Amygdala (tissue), 56 donors: ENCODE data around the gene SEPTIN12.

ENCODE experiments used
- DNase-seq, 56 donors: peaks; one replicate each; lab custom pipeline; 2025; lab: John Stamatoyannopoulos, UW

SEPTIN12 gene

GRCh38 chr16:4734063-4734729 lies 53.9 kb downstream of the SEPTIN12 start, which contains the start of the genes ANKS3 and DNAAF8:
TSS of gene ANKS3 (minus strand) at chr16:4734271. CDS start at chr16:4730149, 4,122 bp downstream.
TSS of gene DNAAF8 (plus strand) at chr16:4734537. CDS start at chr16:4736515, 1,978 bp downstream.
- DNase-seq = peak; percentile 68 to 98 (median 94)

GRCh38 chr16:4733747-4734062 lies 54.4 kb downstream of the SEPTIN12 start:
- peak in 1 of 56 donors; percentile 42 for DNase-seq

- DNase-seq = no peak
Observed at GRCh38 chr16:4733211-4733742, 54.9 kb downstream of the SEPTIN12 start.

GRCh38 chr16:4729876-4730275 lies 58.3 kb downstream of the SEPTIN12 start:
- DNase-seq = no peak

- DNase-seq = no peak
Observed at GRCh38 chr16:4728676-4729075, 59.5 kb downstream of the SEPTIN12 start.
